ENCODE data around the gene EFNA3. TPM values are rescaled to one million over a fixed set of nuclear protein-coding genes. Genes with fewer than 3 reads are reported as not detected.

Gene EFNA3
- polyA plus RNA-seq, 1 donor (not counting 4 experiments of a cell fraction or from before 2014, with no cell fraction given), result 4.4 TPM

DNA sequence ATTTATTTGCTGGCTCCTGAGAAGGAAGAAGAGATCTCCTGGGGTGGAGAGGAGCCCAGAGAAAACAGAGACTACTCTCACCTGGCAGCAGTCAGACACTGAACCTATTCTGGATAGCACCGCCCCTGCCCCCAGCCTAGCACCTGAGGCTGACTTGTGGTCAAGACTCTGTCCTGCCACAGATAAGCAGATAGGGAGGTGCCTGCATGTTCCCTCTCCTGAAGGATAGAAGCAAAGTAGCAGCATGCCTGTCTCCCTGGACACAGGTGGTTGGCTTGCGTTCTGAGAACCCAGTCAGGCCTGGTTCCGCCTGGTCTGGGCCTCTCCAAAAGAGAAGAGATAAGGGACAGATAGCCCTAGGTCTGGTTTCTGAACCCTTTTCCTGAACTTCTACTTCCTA lies 1.3 kb upstream of the EFNA3 start:
- no peak overlapping the region for H3K9ac ChIP-seq (ENCODE audit: control insufficient read depth, extremely low read depth, insufficient read depth, low read length)
- H3K4me1 ChIP-seq (ENCODE audit: control insufficient read depth, extremely low read depth, insufficient read depth, low read length), result peaks cover 43% of the 10 kb centered on the region
- no peak overlapping the region for H3K27ac ChIP-seq (ENCODE audit: control insufficient read depth, insufficient read depth, low read length)
- DNase-seq (ENCODE audit: low read depth, low spot score) (no peak), FAIRE-seq (no peak)
- H3K9me1 ChIP-seq (ENCODE audit: control insufficient read depth, extremely low read depth, insufficient read depth, low read length), result no peaks in the 10 kb centered on the region
- dilution Hi-C loops (cut with MboI; ENCODE audit: extremely low pct_ligation_motif_present, low sequenced_read_pairs), result no loop called here
- no peak for TF ChIP-seq EZH2 (IDR thresholded peaks at IDR 0.05; ENCODE audit: low read length)
- TF ChIP-seq, protein P1, sequence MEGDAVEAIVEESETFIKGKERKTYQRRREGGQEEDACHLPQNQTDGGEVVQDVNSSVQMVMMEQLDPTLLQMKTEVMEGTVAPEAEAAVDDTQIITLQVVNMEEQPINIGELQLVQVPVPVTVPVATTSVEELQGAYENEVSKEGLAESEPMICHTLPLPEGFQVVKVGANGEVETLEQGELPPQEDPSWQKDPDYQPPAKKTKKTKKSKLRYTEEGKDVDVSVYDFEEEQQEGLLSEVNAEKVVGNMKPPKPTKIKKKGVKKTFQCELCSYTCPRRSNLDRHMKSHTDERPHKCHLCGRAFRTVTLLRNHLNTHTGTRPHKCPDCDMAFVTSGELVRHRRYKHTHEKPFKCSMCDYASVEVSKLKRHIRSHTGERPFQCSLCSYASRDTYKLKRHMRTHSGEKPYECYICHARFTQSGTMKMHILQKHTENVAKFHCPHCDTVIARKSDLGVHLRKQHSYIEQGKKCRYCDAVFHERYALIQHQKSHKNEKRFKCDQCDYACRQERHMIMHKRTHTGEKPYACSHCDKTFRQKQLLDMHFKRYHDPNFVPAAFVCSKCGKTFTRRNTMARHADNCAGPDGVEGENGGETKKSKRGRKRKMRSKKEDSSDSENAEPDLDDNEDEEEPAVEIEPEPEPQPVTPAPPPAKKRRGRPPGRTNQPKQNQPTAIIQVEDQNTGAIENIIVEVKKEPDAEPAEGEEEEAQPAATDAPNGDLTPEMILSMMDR (optimal IDR thresholded peaks at IDR 0.05 in 1 of 3, IDR thresholded peaks at IDR 0.05 in 1 of 3, conservative IDR thresholded peaks at IDR 0.05 in 1 of 3; ENCODE audit: extremely low read depth in 1 of 3, insufficient read depth in 2 of 3, low read length in 3 of 3), result no peak
- no peaks in the 10 kb centered on the region for H3K9me3 ChIP-seq (ENCODE audit: control insufficient read depth, low read depth, low read length)
- no peak overlapping the region for H2AFZ ChIP-seq (ENCODE audit: control insufficient read depth, low read length)
- no peaks in the 10 kb centered on the region for H3K79me2 ChIP-seq (ENCODE audit: control insufficient read depth, insufficient read depth, low read length)
- H3K36me3 ChIP-seq (ENCODE audit: control insufficient read depth in 2 of 2, extremely low read depth in 1 of 2, insufficient read depth in 2 of 2, low read length in 2 of 2), result no peaks in the 10 kb centered on the region
- H3K4me2 ChIP-seq (ENCODE audit: control insufficient read depth, extremely low read depth, insufficient read depth, low read depth, low read length), result no peak overlapping the region
- peaks cover 34% of the 10 kb centered on the region for H3K27me3 ChIP-seq (ENCODE audit: control insufficient read depth, extremely low read depth, insufficient read depth, low read length)
- no peaks in the 10 kb centered on the region for H4K20me1 ChIP-seq (ENCODE audit: control insufficient read depth, extremely low read depth, insufficient read depth, low read length)
- H3K4me3 ChIP-seq (ENCODE audit: control insufficient read depth in 2 of 3, extremely low read depth in 1 of 3, insufficient read depth in 2 of 3, low read depth in 1 of 3, low read length in 3 of 3), result no peak overlapping the region

DNA sequence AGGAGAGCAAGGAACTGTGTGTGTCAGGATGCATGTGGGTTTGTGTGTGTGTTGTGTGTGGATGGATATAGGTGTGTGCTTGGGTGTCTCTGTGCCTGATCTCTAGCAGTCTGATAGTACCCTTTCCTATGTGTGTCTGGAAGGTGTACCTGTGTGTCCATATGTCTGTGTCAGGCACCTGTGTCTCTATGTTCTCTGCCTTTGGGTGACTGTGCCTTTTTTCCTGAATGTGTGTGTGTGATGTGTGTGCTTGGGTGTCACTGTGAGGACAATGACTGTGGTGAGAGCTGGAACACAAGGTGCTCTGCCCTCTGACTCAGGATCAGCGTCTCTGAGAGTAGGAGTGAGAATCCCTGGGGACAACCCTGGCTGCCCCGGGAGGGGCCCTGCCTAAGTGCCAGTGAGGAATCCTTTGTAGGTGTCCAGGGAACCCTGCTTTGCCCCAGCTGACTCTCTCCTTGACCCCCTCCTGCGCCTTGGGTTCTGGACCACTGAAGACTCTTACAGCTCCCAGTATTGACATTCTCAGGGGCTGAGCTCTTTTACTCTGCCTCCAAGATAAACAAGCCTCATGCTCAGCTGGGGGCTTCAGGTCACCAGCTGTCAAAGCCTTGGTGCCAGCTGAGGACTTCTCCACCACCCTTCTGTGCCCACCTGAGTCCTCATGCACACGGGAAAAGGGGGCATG lies 735 bp upstream of the EFNA3 start:
- dilution Hi-C loops (cut with MboI; ENCODE audit: extremely low pct_ligation_motif_present, low sequenced_read_pairs), result no loop called here
- H3K4me2 ChIP-seq (ENCODE audit: control insufficient read depth, extremely low read depth, insufficient read depth, low read depth, low read length), result peak overlapping the region; percentile 78
- peak overlapping the region in 1 of 3 experiments; percentile 7 for H3K4me3 ChIP-seq (ENCODE audit: control insufficient read depth in 2 of 3, extremely low read depth in 1 of 3, insufficient read depth in 2 of 3, low read depth in 1 of 3, low read length in 3 of 3)
- H3K36me3 ChIP-seq (ENCODE audit: control insufficient read depth in 2 of 2, extremely low read depth in 1 of 2, insufficient read depth in 2 of 2, low read length in 2 of 2), result no peaks in the 10 kb centered on the region
- no peaks in the 10 kb centered on the region for H3K9me3 ChIP-seq (ENCODE audit: control insufficient read depth, low read depth, low read length)
- TF ChIP-seq EZH2 (IDR thresholded peaks at IDR 0.05; ENCODE audit: low read length), result no peak
- TF ChIP-seq, protein P1 (optimal IDR thresholded peaks at IDR 0.05 in 1 of 3, IDR thresholded peaks at IDR 0.05 in 1 of 3, conservative IDR thresholded peaks at IDR 0.05 in 1 of 3; ENCODE audit: extremely low read depth in 1 of 3, insufficient read depth in 2 of 3, low read length in 3 of 3), result no peak
- peaks cover 38% of the 10 kb centered on the region for H3K27me3 ChIP-seq (ENCODE audit: control insufficient read depth, extremely low read depth, insufficient read depth, low read length)
- H3K4me1 ChIP-seq (ENCODE audit: control insufficient read depth, extremely low read depth, insufficient read depth, low read length), result peaks cover 48% of the 10 kb centered on the region
- no peak overlapping the region for H2AFZ ChIP-seq (ENCODE audit: control insufficient read depth, low read length)
- no peaks in the 10 kb centered on the region for H3K9me1 ChIP-seq (ENCODE audit: control insufficient read depth, extremely low read depth, insufficient read depth, low read length)
- no peak for FAIRE-seq
- no peak overlapping the region for H3K27ac ChIP-seq (ENCODE audit: control insufficient read depth, insufficient read depth, low read length)
- no peaks in the 10 kb centered on the region for H4K20me1 ChIP-seq (ENCODE audit: control insufficient read depth, extremely low read depth, insufficient read depth, low read length)
- H3K9ac ChIP-seq (ENCODE audit: control insufficient read depth, extremely low read depth, insufficient read depth, low read length), result no peak overlapping the region
- DNase-seq (ENCODE audit: low read depth, low spot score), result no peak
- H3K79me2 ChIP-seq (ENCODE audit: control insufficient read depth, insufficient read depth, low read length), result no peaks in the 10 kb centered on the region

Measured in keratinocyte (primary cell).